ENCODE measurements around the gene BCL11A. TPM values are rescaled to one million over a fixed set of nuclear protein-coding genes. Genes with fewer than 3 reads are reported as not detected.

BCL11A gene
- total and polyA plus RNA-seq, 4 donors, result 0.08 to 8.5 (median 0.47) TPM

DNA sequence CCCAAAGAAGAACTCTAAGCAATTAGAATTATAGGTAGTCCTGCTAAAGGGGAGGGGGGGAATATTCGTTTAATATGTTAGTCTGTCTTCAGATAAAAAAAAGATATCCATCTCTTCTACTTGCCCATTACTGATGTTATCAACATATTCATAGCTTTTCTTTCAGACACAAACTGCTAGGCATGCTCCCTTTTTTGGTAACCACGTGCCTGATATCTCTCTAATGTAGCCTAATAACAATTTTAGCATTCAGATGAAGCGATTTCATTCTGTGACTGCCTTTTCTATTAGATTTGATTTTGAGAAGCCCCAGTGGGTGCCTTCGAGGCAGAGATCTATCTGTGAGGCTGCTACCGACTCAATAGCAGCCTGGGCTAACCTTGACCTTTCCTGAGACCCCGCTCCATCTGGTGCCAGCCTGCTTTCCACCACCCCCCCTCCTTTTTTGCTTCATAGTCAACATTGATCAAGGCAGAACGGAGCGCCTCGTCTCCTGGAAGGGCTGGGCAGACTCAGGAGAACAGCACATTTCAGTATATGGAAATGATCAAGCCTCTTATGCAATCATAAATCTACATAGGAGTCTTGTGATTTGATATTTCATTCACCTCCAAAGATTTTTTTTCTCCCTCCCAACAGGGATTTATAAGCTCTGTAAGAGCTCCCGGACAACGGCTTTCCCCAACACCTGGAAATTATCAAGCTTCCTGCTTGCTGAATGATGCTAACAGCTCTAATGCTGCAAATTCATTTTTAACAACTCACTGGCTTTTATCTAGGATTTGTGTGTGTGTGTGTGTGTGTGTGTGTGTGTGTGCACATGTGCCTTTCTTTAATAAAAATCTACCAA, 14.7 kb upstream of the BCL11A start:
- TF ChIP-seq ATF3 (IDR thresholded peaks at IDR 0.05) (no peak), EGR1 (IDR thresholded peaks at IDR 0.05; ENCODE audit: low read depth in 2 of 2) (no peak), YY1 (IDR thresholded peaks at IDR 0.05) (no peak)
- 23% methylated on average over 11 of the region's 11 CpGs for WGBS
- peaks cover 0 to 21% (median 11%) of the 10 kb centered on the region in 4 donors for H3K27me3 ChIP-seq (ENCODE audit: control insufficient read depth in 4 of 4, insufficient read depth in 4 of 4, low read length in 3 of 4)

GRCh38 chr2:60567096-60567495, 13.6 kb upstream of the BCL11A start:
- no peak overlapping the region for H3K27ac ChIP-seq (ENCODE audit: low read depth in 1 of 2, low read length in 2 of 2)
- no peak for DNase-seq (ENCODE audit: low spot score)
- TF ChIP-seq ATF3 (IDR thresholded peaks at IDR 0.05) (no peak), TAF1 (conservative IDR thresholded peaks at IDR 0.05) (no peak), ZBTB33 (IDR thresholded peaks at IDR 0.05) (no peak)
- no peaks in the 10 kb centered on the region for H3K36me3 ChIP-seq (ENCODE audit: control insufficient read depth in 4 of 4, insufficient read depth in 3 of 4, low read depth in 1 of 4, low read length in 3 of 4)
- WGBS, result 85% methylated on average over 4 of the region's 4 CpGs
- peaks cover 0 to 21% (median 11%) of the 10 kb centered on the region in 4 donors for H3K27me3 ChIP-seq (ENCODE audit: control insufficient read depth in 4 of 4, insufficient read depth in 4 of 4, low read length in 3 of 4)
- H3K4me1 ChIP-seq (ENCODE audit: control insufficient read depth in 4 of 4, insufficient read depth in 4 of 4, low read length in 3 of 4), result peaks cover 2 to 6% (median 4%) of the 10 kb centered on the region in 4 donors
- H3K4me3 ChIP-seq (ENCODE audit: low read depth in 1 of 3, low read length in 3 of 3), result no peak overlapping the region
- no peaks in the 10 kb centered on the region for H3K9me3 ChIP-seq (ENCODE audit: control insufficient read depth in 4 of 4, low read length in 3 of 4)
- H3K9ac ChIP-seq (ENCODE audit: low read depth in 1 of 2, low read length in 2 of 2), result no peak overlapping the region

More for the DNA sequence above, 14.7 kb upstream of the BCL11A start:
- Histone ChIP-seq H3K27ac (ENCODE audit: low read depth in 1 of 2, low read length in 2 of 2) (no peak overlapping the region), H3K9me3 (ENCODE audit: control insufficient read depth in 4 of 4, low read length in 3 of 4) (no peaks in the 10 kb centered on the region), H3K9ac (ENCODE audit: low read depth in 1 of 2, low read length in 2 of 2) (no peak overlapping the region), H3K36me3 (ENCODE audit: control insufficient read depth in 4 of 4, insufficient read depth in 3 of 4, low read depth in 1 of 4, low read length in 3 of 4) (no peaks in the 10 kb centered on the region), H3K4me3 (ENCODE audit: low read depth in 1 of 3, low read length in 3 of 3) (no peak overlapping the region), H3K4me1 (ENCODE audit: control insufficient read depth in 4 of 4, insufficient read depth in 4 of 4, low read length in 3 of 4) (peaks cover 2 to 6% (median 4%) of the 10 kb centered on the region in 4 donors)
- DNase-seq (ENCODE audit: low spot score), result no peak

DNA sequence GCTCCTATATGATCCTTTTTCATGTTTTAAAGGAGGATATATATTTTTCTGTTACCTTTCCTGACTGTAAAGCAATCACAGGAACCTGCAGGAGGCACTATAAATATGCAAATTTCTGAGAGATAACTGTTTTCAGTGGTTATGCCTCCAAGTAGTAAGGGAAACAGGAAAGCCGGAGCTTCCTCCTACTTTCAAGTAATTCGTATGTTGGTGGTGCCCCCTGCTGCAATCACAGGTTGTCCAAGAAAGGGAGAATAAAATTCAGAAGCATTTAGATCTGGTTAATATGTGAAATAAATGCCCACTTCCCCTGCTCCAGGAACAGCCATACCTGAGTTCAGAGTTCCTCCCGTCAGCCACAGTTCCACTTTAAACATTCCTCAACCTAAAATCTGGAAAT, 12.0 kb upstream of the BCL11A start:
- WGBS, result 17% methylated on average over 3 of the region's 3 CpGs
- TF ChIP-seq, protein P1, sequence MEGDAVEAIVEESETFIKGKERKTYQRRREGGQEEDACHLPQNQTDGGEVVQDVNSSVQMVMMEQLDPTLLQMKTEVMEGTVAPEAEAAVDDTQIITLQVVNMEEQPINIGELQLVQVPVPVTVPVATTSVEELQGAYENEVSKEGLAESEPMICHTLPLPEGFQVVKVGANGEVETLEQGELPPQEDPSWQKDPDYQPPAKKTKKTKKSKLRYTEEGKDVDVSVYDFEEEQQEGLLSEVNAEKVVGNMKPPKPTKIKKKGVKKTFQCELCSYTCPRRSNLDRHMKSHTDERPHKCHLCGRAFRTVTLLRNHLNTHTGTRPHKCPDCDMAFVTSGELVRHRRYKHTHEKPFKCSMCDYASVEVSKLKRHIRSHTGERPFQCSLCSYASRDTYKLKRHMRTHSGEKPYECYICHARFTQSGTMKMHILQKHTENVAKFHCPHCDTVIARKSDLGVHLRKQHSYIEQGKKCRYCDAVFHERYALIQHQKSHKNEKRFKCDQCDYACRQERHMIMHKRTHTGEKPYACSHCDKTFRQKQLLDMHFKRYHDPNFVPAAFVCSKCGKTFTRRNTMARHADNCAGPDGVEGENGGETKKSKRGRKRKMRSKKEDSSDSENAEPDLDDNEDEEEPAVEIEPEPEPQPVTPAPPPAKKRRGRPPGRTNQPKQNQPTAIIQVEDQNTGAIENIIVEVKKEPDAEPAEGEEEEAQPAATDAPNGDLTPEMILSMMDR (IDR thresholded peaks at IDR 0.05; ENCODE audit: low read depth, low read length, missing input control), result peak; percentile 30
- no peak for TF ChIP-seq JUND (IDR thresholded peaks at IDR 0.05)
- peak; percentile 48 to 58 for TF ChIP-seq RAD21 (IDR thresholded peaks at IDR 0.05)
- no peak for TF ChIP-seq ATF3 (IDR thresholded peaks at IDR 0.05)
- Histone ChIP-seq H3K9ac (ENCODE audit: low read depth in 1 of 2, low read length in 2 of 2) (no peak overlapping the region), H3K4me3 (ENCODE audit: low read depth in 1 of 3, low read length in 3 of 3) (no peak overlapping the region), H3K27ac (ENCODE audit: low read depth in 1 of 2, low read length in 2 of 2) (no peak overlapping the region), H3K4me1 (ENCODE audit: control insufficient read depth in 4 of 4, insufficient read depth in 4 of 4, low read length in 3 of 4) (peaks cover 2 to 6% (median 4%) of the 10 kb centered on the region in 4 donors), H3K36me3 (ENCODE audit: control insufficient read depth in 4 of 4, insufficient read depth in 3 of 4, low read depth in 1 of 4, low read length in 3 of 4) (no peaks in the 10 kb centered on the region), H3K9me3 (ENCODE audit: control insufficient read depth in 4 of 4, low read length in 3 of 4) (no peaks in the 10 kb centered on the region), H3K27me3 (ENCODE audit: control insufficient read depth in 4 of 4, insufficient read depth in 4 of 4, low read length in 3 of 4) (peaks cover 0 to 15% (median 10%) of the 10 kb centered on the region in 4 donors)
- no peak for DNase-seq (ENCODE audit: low spot score)

Measured in liver (tissue), 9 donors.